Astrocyte (in vitro differentiated cells and primary cell): ENCODE data around the gene SNX30.

Experiments
- EZH2 ChIP-seq: IDR thresholded peaks from 2 replicates; pipeline ENCODE4 v1.6.1; 2012; ENCODE audit warnings: mild to moderate bottlenecking, low read length, inconsistent platforms; ENCODE audit not compliant: insufficient read depth
- TF ChIP-seq, protein P1 (sequence below): IDR thresholded peaks from 2 replicates; pipeline ENCODE4 v1.5.1; 2011; ENCODE audit warnings: low read depth, mild to moderate bottlenecking, inconsistent platforms, low read length, moderate library complexity; ENCODE audit not compliant: insufficient read depth

DNA sequence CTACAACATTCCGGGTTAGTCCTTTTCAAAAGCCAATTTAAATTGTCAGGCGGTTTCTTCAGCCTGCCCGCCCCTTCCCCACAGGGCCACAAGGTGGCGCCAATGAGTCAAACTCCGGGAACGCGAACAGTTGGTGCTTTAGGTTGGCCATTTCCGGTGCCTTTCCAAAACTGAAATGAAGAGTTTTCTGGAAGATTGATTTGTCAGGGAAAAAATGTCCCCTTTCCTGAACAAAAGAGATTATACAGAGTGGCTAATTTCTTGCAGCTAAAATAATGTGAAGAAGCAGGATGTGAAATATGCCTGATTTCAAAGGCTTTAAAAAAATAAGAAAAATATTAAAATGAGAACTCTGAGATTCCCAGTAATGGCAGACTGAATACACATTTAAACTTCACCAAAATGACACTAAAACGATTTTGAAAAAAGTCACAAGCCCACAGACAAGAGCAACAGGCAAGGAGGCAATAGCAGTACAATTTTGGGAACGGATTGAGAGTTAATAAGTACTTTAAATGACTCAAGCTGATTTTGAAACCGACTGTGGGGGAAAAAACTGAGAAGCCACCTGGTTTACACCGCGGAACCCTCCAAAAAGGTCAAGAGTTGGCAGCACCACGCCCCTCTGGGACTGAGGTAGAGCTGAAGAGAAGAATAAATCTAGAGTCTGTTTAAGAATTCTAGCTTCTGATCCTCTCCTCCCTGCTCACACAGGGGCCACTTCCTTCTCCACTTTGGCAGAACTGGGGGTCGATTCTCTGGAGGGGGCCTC is 94.4 kb downstream of the SNX30 start:
- TF ChIP-seq, protein P1, sequence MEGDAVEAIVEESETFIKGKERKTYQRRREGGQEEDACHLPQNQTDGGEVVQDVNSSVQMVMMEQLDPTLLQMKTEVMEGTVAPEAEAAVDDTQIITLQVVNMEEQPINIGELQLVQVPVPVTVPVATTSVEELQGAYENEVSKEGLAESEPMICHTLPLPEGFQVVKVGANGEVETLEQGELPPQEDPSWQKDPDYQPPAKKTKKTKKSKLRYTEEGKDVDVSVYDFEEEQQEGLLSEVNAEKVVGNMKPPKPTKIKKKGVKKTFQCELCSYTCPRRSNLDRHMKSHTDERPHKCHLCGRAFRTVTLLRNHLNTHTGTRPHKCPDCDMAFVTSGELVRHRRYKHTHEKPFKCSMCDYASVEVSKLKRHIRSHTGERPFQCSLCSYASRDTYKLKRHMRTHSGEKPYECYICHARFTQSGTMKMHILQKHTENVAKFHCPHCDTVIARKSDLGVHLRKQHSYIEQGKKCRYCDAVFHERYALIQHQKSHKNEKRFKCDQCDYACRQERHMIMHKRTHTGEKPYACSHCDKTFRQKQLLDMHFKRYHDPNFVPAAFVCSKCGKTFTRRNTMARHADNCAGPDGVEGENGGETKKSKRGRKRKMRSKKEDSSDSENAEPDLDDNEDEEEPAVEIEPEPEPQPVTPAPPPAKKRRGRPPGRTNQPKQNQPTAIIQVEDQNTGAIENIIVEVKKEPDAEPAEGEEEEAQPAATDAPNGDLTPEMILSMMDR, result peak; percentile 100
- no peak for TF ChIP-seq EZH2
